ENCODE results near the gene DCAF6.

DCAF6 gene

DNA sequence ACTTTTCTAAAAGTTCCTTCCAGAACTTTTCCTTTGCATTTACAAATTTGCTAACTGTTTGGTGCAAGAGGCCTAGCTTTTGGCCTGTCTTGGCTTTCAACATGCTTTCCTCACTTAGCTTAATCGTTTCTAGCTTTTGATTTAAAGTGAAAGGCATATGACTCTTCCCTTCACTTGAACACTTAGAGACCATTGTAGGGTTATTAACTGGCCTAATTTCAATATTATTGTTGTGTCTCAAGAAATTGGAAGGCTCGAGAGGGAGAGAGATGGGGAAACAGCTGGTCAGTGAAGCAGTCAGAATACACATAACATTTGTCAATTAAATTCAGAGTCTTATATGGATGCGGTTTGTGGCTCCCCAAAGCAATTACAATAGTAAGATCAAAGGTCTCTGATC lies 63.4 kb downstream of the DCAF6 start:
- TF ChIP-seq, protein P1, sequence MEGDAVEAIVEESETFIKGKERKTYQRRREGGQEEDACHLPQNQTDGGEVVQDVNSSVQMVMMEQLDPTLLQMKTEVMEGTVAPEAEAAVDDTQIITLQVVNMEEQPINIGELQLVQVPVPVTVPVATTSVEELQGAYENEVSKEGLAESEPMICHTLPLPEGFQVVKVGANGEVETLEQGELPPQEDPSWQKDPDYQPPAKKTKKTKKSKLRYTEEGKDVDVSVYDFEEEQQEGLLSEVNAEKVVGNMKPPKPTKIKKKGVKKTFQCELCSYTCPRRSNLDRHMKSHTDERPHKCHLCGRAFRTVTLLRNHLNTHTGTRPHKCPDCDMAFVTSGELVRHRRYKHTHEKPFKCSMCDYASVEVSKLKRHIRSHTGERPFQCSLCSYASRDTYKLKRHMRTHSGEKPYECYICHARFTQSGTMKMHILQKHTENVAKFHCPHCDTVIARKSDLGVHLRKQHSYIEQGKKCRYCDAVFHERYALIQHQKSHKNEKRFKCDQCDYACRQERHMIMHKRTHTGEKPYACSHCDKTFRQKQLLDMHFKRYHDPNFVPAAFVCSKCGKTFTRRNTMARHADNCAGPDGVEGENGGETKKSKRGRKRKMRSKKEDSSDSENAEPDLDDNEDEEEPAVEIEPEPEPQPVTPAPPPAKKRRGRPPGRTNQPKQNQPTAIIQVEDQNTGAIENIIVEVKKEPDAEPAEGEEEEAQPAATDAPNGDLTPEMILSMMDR (conservative IDR thresholded peaks at IDR 0.05), result no peak
- H3K27ac ChIP-seq, result no peak overlapping the region

DNA sequence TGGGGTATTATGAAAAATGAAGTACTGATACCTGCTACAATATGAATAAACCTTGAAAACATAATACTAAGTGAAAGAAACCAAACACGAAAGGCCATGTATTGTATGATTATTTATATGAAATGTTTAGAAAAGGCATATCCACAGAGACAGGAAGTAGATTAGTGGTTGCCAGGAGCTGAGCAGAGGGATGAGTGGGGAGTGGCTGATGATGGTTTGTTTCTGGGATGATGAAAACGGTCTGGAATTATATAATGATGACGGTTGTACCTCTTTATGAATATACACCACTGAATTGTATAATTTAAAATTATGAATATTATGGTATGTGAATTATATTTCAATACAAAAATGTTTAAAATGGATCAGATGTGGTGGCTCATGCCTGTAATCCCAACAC lies 64.2 kb downstream of the DCAF6 start:
- H3K27ac ChIP-seq, result no peak overlapping the region
- TF ChIP-seq, protein P1 (conservative IDR thresholded peaks at IDR 0.05), result no peak

DNA sequence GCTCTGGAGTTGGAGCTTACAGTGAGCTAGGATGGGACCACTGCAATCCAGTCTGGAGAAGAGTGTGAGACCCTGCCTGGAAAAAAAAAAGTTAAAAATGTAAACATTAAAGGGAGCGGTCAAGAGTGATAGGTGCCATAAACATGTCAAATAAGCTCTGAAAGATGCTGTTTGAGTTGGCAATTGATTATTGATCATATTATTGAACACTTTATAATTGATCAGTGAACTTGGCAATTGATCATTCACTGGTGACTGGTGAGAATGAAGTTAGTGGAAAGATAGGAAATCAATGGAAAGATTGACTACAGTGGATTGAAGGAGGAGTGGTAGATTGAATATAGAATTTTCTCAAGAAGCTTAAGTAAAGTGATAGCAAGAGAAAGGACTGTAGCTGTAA lies 64.7 kb downstream of the DCAF6 start:
- H3K27ac ChIP-seq, result no peak overlapping the region
- TF ChIP-seq, protein P1 (conservative IDR thresholded peaks at IDR 0.05), result no peak

DNA sequence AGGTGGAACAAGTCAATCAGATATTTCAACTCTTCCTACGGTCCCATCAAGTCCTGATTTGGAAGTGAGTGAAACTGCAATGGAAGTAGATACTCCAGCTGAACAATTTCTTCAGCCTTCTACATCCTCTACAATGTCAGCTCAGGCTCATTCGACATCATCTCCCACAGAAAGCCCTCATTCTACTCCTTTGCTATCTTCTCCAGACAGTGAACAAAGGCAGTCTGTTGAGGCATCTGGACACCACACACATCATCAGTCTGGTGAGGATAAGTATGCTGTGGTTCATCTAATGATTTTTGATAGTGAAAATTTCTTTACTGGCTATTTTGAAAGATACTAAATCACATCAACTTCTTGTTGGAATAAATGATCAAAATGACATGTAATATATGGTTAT lies 68.0 kb downstream of the DCAF6 start:
- H3K27ac ChIP-seq, result no peak overlapping the region
- TF ChIP-seq, protein P1 (conservative IDR thresholded peaks at IDR 0.05), result no peak

DNA sequence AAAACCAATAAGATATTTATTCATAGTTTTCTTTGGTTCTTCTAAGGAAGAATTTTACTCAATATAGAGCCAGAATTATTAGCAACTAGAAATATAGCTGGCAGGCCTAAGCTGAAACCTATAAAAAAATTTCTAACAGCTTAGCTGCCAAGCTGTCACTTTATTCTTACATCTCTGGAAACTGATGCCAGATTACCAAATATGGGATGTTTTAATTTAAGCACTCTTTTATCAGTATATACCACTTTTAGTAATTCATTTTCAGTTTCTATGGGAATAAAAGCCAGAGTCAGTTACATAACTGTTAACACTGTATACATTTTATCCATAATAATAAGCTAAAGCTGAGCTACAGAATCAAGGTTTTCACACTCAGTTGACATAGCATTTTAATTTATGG lies 69.0 kb downstream of the DCAF6 start:
- TF ChIP-seq, protein P1 (conservative IDR thresholded peaks at IDR 0.05), result no peak
- no peak overlapping the region for H3K27ac ChIP-seq

DNA sequence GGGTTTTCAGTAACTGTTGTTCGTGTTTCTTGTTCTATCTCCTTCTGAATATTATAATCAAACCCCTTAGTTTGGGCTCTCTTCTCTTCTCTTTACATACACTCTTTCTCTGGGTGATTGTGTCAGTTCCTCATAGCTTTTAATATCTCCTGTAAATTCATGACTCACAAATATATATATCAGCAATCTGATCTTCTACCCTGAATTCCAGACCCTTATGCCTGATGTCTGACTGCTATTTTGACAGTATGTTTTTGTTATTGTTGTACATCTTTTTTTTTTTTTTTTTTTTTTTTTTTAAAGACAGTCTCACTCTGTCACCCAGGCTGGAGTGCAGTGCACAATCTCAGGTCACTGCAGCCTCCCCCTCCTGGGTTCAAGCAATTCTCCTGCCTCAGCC lies 71.2 kb downstream of the DCAF6 start:
- TF ChIP-seq, protein P1 (conservative IDR thresholded peaks at IDR 0.05), result no peak
- H3K27ac ChIP-seq, result no peak overlapping the region

DNA sequence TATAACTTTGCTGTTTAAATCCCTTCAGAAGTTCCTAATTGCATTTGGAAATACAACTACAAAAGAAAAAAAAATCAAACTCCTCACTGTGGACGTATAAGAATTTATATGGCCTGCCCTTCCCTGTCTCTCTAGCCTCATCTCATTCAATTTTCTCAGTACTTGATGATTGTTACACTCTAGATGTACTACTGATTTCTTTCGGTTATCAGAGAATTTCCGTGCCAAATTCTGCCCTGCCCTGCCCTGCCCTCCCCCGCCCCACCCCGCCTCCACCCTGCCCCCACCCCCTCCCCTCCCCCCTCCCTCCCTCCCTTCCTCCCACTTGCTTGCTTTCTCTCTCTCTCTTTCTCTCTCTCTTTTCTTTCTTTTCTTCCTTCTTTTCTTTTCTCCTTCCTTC lies 72.1 kb downstream of the DCAF6 start:
- no peak overlapping the region for H3K27ac ChIP-seq
- TF ChIP-seq, protein P1 (conservative IDR thresholded peaks at IDR 0.05), result no peak

DNA sequence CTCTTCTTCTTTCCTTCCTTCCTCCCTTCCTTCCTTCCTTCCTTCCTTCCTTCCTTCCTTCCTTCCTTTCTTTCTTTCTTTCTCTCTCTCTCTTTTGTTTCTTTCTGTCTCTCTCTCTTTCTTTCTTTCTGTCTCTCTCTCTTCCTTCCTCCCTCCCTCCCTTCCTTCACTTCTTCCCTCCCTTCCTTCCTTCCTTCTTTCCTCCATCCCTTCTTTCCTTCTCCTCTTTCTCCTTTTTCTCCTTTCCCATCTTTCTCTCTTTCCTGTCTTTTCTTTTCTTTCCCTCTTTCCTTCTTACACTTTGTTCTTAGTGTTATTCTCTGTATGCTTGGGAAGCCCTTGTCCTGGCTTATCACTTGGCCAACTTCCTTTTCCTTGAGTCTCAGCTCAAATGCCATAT lies 72.8 kb downstream of the DCAF6 start:
- TF ChIP-seq, protein P1 (conservative IDR thresholded peaks at IDR 0.05), result no peak
- no peak overlapping the region for H3K27ac ChIP-seq

All from VCaP (cell line).